Fibroblast of upper back skin (primary cell): ENCODE data around the gene CCDC33.
"Not testable (repeated sequence)": the region's sequence is repeated elsewhere in the genome, so short reads cannot be mapped to it uniquely, and the experiment has no call there.

Experiments used
- DNase-seq: peaks from one replicate; pipeline ENCODE4 v3.0.0-alpha.2; 2013

Gene CCDC33

DNA sequence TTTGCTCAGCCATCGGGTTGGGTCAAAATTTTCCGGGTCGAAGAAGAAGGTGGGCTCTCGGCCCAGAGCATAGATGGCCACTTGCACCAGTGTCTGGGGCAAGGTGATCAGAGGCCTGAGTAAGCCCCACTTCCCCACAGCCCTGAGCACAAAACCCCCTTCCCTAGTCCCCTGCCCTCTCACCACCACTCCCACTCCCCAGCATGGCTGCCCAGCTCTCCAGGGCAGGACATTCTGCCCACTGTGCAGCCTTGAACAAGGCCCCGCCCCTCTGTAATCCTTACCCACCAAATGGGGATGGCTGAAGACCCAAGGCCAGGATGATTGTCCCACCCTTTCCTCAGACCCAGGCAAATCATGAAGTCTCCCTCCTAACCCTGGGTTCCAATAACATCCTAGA is 102.5 kb downstream of the CCDC33 start:
- no peak for DNase-seq

DNA sequence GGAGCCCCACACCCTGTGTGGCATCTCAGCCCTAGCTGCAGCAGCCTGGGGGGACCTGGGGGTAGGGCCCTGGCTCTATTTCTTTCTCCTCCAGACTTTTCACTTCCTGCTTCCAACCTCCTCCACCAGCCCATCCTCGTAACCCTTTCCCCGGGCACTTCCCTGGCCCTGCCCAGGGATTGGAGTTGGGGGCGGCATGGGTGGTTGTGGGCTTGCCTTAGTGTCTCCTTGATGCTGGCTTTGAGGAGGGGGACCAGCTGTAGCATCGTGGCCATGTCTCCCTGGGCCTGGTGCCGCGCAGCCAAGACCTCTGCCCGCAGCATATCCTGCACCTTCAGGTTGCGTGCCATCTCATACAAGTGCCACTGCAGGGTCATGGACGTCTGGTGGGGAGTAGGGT is 103.2 kb downstream of the CCDC33 start:
- no peak for DNase-seq

DNA sequence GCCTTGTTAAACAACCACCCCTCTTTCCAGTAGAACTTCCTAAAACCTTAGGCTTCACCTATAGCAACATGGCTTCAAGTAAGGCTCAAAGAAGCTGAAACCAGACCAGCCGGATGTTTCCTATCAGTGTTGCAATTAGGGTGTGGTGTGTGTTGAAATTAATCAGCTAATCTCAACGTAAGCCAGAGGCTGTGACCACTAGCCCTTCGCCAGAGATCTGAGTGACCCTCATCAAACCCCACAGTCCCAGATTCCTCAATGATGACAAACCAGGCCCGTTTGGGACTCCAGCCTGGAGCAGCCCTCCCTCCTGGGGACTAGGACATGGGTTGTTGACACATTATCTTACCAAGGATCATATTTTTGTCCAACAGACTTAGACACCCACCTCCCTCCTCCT is 104.0 kb downstream of the CCDC33 start:
- DNase-seq = no peak

DNA sequence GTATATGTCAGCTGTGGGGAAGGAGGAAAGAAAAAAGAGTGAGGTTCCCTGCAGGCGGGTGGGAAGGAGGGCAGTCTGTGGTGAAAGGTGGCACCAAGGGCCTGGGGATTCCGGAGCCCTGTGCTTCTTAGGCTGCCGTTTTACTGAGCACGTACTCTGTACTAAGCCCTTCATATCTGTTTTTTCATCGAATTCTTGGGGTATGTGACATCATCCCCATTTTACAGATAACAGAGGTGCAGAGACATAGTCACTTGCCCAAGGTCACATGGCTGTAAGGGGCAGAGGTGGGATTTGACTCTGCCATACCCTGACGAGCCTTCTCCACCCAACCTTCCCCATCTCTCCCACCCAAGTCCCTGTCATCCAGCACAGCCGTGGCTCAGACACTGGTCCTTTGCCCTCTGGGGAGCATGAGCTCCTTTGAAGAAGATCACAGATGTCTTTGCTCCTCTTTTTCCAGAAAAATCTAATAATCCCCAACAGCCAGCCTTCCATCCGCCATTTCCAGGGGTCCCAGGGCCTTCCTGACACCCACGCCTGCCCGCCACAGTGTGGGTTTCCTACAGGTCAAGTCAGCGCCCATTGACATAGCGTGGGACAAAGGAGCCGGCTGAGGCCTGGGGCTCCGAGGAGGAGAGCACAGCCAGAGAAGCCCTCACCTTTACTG is 107.1 kb downstream of the CCDC33 start:
- no peak for DNase-seq

DNA sequence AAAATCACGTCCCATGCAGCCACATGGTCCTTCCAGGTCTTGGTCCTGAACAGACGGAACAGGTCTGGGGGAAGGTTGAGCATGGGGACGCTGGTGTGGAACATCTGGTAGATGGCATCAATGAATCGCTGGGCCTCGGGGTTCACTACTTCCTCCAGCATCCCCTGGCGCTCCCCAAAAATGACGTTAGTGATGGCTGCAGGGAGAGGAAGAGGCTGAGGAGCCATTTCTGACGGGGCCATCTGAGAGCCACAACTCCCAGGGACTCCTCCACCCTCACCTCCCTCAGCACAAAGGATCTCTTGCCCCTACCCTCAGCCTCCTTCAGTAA is 107.6 kb downstream of the CCDC33 start:
- DNase-seq = no peak

DNA sequence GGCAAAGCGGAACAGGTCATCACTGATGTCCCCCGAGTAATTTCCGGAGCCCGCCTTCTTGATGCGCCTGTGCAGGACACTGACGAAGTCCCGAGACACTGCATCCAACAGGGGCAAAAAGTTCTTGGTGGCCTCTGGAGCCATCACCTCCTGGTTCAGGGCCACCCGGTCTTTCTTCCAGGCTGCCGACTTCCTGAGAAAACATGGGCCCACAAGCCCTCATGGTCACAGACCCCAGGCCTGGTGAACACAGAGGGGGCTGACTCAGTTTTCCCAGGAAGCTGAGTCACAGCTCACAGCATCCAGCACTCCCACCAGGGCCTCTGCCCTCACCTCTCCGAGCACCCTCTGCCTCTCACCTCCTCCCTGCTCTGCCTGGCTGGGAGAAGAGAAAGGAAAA is 108.9 kb downstream of the CCDC33 start:
- peak; percentile 27 for DNase-seq

DNA sequence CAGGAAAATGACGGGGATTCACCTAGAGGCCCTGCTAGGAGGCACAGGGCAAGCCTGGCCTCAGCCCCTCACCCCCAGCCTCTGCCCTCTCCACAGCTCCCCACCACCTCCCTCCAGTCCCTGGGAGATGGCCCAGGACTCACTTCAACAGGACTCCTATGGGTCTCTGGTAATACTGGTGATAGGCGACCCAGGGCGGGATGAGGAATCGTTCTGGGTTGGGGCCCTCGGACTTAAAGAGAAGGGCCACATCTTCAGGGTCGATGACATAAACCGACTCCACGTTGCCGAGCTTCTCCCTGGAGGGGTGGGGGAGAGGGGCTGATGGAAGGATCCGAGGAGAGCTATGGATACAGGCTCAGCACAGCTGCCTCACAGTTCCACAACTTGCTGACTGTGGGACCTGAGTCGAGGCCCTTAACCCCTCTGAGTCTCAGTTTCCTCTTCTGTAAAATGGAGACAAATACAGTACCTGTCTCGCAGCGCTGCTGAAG is 111.7 kb downstream of the CCDC33 start:
- DNase-seq = no peak

DNA sequence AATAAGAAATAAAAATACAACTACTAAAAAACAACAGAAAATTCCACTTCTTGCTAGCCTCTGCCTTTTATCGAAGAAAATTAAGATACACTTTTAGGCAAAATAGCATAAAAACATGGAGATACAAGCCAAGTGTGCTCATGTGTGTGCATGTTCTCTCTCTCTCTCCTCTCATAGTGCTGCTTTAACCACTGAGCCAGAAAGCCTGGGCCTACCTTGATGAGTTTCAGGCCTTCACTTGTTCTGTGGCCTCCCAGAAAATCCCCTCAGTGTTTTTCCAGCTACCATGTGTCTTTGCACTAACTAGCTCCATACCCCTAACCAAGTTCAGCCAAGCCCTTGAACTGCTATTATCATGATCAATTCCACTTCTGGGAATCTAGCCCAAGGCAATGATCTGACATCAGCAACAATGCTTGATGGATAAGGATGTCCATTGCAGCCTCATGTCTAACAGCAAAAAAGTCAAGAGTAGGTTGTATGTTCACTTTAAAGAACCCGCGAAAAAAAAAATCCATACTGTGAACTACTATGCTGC is 113.2 kb downstream of the CCDC33 start:
- DNase-seq = no peak

DNA sequence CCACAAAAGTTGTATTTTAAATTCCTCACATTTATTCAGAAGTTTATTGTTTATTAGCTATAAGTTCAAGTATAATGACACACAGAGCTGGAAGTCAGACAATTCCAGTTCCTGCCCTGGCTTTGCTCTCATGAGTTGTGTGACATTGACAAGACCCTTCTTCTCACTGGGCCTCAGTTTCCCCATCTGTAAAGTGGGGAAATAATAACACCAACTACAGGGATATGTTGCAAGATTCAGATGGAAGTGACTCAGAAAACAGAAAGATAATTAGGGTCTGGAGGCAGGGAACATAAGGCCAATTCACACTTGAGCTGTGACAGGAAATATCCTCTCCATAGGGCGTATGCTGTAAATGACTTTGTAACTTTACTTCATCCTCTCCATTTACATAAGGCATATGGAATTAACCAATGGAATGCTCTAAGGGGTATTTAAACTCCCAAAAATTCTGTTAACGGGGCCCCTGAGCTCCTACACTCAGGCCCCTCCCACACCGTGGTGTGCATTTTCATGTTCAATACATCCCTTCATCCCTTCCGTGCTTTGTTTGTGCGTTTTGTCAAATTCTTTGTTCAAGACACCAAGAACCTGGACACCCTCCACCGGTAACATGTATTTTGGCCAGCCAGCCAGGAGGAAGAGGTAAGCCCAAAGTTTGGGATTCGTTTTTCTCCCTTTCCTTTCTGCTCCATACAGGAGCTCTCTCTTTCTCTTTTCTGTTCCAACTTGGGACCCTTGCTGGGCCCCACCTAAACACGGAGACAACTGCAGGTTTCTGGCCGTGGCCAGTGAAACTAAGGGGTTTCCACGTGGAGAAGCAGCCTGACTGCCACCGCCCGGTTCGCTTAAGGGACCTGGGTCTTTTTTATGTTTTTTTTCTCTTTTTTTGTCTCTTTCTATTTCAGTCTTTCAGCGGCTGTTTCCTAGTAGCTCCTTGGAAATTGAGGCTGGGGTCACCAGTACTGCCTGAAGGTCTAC is 114.5 kb downstream of the CCDC33 start:
- no peak for DNase-seq

DNA sequence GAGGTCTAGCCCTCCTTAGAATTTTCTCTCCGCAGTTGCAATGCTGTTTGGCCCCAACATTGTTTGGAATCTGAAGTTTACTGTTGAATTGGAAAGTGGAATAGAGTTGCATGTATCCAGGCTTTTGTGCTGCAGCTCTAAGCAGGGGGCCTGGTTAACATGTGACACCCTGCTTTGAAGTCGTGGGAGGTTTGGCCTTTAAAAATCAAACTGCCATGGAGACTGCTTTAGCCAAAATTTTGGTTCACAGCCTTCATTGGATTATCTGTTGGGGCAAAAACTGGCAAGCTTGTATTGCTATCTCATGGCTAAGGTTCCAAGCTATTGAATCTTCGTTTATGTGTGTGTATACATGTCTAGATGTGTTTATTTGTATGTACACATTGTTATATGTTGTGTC is 115.5 kb downstream of the CCDC33 start:
- no peak for DNase-seq

DNA sequence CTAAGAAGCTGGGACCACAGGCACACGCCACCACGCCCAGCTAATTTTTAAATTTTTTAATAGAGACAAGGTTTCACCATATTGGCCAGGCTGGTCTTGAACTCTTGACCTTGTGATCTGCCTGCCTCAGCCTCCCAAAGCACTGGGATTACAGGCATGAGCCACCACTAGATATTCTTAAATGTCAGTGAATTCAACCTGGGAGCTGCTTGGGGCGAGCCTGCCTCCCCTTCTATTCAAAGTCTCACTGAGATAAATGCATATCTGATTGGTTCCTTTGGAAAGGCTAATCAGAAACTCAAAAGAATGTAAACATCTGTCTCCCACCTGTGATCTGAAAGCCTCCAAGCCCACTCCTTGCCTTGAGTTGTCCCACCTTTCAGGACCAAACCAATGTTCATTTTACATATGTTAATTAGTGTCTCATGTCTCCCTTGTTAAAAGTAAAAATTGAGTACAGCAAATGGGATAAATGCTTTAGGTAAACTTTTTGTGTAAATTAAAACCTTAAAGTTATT is 116.3 kb downstream of the CCDC33 start:
- no peak for DNase-seq

DNA sequence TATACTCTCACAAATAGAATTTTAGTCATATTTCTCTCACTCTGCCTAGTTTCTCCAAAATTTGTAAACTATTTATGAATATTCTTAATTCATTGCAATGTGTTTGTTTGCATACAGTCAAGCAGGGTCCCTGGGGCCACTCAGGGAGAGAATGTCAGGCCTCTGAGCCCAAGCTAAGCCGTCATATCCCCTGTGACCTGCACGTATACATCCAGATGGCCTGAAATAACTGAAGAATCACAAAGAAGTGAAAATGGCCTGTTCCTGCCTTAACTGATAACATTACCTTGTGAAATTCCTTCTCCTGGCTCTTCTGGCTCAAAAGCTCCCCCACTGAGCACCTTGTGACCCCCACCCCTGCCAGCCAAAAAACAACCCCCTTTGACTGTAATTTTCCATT is 117.9 kb downstream of the CCDC33 start:
- DNase-seq = not testable (repeated sequence)

DNA sequence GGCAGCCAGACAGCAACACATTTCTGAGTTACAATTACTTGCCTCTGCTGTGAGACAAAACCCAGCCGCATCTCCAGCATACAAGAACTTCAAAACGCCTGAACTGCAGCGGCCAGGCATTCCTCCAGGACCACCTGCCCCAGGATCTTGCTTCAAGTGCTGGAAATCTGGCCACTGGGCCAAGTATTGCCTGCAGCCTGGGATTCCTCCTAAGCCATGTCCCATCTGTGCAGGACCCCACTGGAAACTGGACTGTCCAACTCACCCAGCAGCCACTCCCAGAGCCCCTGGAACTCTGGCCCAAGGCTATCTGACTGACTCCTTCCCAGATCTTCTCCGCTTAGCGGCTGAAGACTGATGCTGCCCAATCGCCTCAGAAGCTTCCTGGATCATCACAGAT is 119.9 kb downstream of the CCDC33 start:
- DNase-seq = not testable (repeated sequence)

DNA sequence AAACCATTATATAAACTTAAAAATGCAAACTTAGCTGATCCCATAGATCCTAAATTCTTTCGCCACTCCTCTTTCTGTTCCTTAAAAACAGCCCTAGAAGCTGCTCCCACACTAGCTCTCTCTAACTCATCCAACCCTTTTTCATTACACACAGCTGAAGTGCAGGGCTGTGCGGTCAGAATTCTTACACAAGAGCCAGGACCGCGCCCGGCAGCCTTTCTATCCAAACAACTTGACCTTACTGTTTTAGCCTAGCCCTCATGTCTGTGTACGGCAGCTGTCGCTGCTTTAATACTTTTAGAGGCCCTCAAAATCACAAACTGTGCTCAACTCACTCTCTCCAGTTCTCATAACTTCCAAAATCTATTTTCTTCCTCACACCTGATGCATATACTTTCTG is 121.4 kb downstream of the CCDC33 start:
- not testable (repeated sequence) for DNase-seq

DNA sequence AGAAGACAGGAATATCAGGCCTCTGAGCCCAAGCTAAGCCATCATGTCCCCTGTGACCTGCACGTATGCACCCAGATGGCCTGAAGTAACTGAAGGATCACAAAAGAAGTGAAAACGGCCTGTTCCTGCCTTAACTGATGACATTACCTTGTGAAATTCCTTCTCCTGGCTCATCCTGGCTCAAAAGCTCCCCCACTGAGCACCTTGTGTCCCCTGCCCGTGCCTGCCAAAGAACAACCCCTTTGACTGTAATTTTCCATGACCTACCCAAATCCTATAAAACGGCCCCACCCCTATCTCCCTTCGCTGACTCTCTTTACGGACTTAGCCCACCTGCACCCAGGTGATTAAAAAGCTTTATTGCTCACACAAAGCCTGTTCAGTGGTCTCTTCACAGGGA is 123.2 kb downstream of the CCDC33 start:
- not testable (repeated sequence) for DNase-seq

DNA sequence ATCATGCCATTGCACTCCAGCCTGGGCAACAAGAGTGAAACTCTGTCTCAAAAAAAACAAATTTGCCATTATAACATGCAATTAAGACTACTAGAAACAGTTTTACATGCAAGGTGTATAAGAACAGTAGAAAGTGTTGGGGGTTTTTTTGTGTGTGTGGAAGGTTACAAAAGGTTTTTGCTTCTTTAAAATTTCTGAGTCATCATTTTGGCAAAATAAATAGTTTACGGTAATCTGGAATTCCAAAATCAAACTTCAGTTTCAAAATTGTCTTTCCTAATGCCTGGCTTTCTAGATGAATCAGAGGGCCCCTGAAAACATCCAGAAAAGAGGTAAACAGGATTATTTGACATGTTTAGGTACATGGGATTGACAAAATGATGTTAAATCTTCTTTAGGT is 124.7 kb downstream of the CCDC33 start:
- DNase-seq = not testable (repeated sequence)

DNA sequence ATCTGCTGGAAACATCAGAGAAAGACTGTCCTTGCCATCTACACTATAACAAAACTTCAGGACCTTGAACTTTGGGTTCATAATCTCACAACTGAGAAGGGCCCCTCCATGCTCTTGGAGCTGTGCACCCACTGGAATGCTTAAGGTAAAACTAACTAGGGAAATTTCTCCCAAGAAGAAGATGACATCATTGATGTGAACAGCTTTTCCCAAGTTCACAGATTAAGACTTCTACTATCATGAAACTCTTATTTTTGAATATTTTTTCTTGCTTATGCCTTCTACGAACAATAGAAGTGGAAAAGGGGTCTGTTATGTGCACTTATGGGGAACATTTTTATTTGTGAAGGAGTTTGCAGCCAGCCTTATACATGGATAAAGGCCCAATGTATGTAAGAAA is 126.4 kb downstream of the CCDC33 start:
- no peak for DNase-seq

DNA sequence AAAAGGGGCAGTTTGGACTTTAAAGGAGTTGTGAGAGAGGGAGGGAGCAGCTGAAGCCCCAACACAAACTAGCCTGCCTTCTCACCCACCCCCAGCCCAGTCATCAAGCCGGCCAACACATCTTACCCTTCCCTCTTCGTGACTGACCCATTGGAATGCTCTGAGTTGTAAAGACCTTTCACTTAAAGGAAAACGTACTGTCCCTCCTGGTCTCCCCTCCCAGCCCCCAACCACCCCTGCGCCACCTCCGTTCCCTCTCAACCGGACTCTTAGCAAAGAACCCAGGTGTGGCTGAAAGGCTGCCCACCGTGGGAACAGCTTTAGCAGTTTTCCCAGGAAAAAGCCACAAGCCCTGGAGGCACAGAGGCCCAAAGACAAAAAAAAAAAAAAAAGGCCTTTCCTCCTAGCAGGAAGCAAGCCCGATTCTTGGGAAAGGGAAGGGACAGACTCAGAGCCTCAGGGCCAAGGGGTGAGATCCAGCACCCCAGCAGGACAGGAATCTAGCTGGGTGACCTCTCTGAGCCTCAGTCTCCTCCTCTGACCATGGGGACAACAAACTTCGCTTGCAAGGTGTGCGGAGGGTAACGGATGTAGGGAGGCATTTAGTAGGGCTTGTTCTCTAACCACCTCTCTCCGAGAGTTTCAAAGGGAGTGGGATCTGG is 128.9 kb downstream of the CCDC33 start:
- no peak for DNase-seq

DNA sequence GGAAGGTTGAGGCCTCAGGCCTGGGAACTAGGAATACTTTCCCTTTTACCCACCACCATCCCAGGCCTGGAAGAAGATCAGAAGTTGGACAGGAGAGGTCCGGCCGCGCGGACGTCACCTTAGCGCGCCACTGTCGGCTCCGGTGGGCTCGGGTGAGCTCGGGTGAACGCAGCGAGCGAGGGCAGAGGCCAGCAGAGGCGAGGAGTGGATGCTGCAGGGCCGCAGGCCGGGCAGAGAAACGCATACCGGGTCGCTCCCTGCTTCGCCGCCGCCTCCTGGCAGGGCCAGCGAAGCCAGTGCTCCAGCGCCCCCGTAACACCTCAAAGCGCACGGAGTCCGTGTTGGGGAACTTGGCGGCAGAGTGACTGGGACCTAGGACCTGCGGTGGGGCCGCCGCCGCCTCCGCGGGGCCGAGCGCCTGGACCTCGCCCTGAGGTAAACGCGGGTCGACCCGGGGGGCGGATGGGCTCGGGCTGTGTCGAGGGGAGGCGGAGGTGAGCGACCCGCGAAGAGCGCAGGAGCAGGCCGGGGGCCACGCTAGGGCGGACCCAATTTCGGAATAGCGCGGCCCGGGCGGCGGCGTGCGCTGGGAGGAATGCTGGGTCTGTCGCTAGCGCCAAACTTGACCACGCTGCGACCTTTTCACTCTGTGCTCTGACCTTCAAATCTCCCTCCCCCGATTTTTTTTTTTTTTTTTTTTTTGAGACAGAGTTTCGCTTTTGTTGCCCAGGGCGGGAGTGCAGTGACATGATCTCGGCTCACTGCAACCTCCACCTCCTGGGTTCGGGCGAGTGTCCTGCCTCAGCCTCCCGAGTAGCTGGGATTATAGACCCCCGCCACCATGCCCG is 129.7 kb downstream of the CCDC33 start:
- peak; percentile 63 for DNase-seq

DNA sequence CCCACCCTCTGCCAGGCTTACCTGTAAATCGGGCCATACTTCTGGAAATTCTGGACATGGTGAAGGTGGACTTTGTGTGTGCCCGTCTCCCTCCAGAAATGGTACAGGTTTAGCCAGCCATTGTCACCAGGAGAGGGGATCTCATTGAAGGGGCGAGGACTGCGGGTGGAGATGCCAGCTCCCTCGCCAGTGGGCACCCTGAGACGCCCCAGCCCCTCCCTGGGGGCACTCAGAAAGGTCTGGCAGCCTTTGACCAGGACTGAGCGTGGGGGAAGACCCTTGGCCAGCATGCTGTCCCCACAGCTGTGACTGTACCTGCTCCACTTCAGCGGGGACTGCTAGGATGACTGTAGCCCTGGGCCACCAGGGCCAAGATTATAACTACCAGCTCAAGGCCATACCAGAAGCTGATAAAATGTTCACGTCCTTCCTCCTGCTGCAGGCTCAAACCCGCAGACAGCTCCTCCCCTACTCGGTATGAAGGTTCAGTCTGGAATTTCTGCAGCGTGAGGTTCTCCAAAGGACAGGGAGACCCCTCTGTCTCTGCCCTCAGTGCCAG is 131.2 kb downstream of the CCDC33 start, which contains the start of gene CYP11A1:
TSS of gene CYP11A1 (minus strand) at position 351 of the 559 bp plus-strand sequence. CDS start at position 290, 61 bp downstream.
- no peak for DNase-seq

DNA sequence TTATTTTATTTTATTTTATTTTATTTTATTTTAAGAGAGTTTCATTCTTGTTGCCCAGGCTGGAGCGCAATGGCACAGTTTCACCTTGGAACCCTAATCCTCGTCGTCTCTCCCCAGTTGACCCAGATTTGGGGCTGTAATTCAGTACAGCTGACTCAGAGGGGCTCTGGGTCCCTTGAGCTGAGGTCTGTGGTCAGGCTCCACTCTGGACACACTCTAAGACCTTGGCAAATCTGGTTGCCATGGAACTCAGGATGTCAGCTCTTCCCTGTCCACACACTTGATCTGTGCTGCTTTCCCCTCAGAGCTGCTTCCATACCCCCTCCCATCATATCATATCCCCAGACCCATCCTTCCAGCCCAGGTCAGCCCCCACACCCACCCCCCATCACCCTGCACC is 132.0 kb downstream of the CCDC33 start:
- no peak for DNase-seq
